Endothelial cell (in vitro differentiated cells): Measurements from ENCODE around the gene ZBP1. TPM values are rescaled to one million over a fixed set of nuclear protein-coding genes. Genes with fewer than 3 reads are reported as not detected.

ENCODE experiments used
- DNase-seq: peaks from one replicate; pipeline ENCODE4 v3.0.0; 2021; ENCODE audit warnings: low spot score
- H3K27ac Mint-ChIP-seq: one replicate; pipeline ENCODE4 v1.8.0; 2021; ENCODE audit warnings: mixed read lengths, inconsistent platforms; ENCODE audit not compliant: unreplicated experiment
- H3K27me3 Mint-ChIP-seq: one replicate; pipeline ENCODE4 v1.8.0; 2021; ENCODE audit warnings: mild to moderate bottlenecking, moderate library complexity, mixed read lengths, inconsistent platforms; ENCODE audit not compliant: unreplicated experiment
- H3K36me3 Mint-ChIP-seq: one replicate; pipeline ENCODE4 v1.8.0; 2021; ENCODE audit warnings: mild to moderate bottlenecking, low read depth, mixed read lengths, inconsistent platforms; ENCODE audit not compliant: unreplicated experiment
- H3K4me1 Mint-ChIP-seq: one replicate; pipeline ENCODE4 v1.8.0; 2021; ENCODE audit warnings: mild to moderate bottlenecking, mixed read lengths, inconsistent platforms; ENCODE audit not compliant: unreplicated experiment
- H3K4me3 Mint-ChIP-seq: one replicate; pipeline ENCODE4 v1.8.0; 2021; ENCODE audit warnings: mild to moderate bottlenecking, mixed read lengths, inconsistent platforms; ENCODE audit not compliant: unreplicated experiment
- H3K9me3 Mint-ChIP-seq: one replicate; pipeline ENCODE4 v1.8.0; 2021; ENCODE audit warnings: mixed read lengths, inconsistent platforms; ENCODE audit not compliant: unreplicated experiment
- total RNA-seq: library from RNA; stranded (reverse); fragmentation: NEBNext Ultra II Directional; extraction: Animal tissue kit (Norgen Biotek cat#: 25700); gene quantifications from one replicate; pipeline ENCODE4 v1.2.1, GENCODE V29; 2021; ENCODE audit not compliant: unreplicated experiment
- TF ChIP-seq, protein P1 (sequence below): fragments of 200-600 bp; sonication (generic); IDR thresholded peaks from one replicate; pipeline ENCODE4 v1.5.0; 2021; ENCODE audit warnings: antibody characterized with exemption; ENCODE audit not compliant: unreplicated experiment

Gene ZBP1
- total RNA-seq, 1 donor from 2014 or later: not detected

DNA sequence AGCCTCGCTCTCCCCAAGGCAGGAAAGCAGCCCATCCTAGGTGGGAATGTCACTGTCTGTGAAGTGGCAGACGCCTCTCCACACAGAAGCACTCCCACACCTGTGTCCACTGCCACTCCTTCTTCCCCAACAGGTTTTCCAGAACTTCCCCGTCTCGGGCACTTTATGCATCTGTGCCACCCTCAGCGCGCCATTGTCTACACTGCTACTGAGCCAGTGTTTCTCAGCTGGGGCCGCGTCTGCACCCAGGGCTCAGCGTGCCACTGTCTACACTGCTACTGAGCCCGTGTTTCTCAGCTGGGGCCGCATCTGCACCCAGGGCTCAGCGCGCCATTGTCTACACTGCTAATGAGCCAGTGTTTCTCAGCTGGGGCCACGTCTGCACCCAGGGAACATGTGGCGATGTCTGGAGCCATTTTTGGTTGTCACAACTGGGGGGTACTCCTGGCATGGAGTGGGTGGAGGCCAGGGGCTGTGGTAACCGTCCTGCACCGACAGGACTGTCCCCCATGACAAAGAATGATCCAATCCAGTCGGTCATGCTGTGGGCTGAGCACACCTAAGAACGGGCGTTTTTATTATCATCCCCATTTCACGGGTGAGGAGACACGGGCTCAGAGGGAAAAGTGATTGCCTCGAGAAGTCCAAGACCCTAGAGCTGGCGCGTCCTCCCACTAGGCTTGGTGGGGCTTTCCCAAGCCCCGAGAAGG, 41.7 kb upstream of the ZBP1 start:
- Mint-ChIP-seq H3K4me3 (no peak overlapping the region), H3K27ac (no peak overlapping the region), H3K27me3 (peaks cover 13% of the 10 kb centered on the region), H3K36me3 (peaks cover 32% of the 10 kb centered on the region), H3K4me1 (peaks cover 22% of the 10 kb centered on the region), H3K9me3 (no peaks in the 10 kb centered on the region)
- DNase-seq: no peak
- TF ChIP-seq, protein P1, sequence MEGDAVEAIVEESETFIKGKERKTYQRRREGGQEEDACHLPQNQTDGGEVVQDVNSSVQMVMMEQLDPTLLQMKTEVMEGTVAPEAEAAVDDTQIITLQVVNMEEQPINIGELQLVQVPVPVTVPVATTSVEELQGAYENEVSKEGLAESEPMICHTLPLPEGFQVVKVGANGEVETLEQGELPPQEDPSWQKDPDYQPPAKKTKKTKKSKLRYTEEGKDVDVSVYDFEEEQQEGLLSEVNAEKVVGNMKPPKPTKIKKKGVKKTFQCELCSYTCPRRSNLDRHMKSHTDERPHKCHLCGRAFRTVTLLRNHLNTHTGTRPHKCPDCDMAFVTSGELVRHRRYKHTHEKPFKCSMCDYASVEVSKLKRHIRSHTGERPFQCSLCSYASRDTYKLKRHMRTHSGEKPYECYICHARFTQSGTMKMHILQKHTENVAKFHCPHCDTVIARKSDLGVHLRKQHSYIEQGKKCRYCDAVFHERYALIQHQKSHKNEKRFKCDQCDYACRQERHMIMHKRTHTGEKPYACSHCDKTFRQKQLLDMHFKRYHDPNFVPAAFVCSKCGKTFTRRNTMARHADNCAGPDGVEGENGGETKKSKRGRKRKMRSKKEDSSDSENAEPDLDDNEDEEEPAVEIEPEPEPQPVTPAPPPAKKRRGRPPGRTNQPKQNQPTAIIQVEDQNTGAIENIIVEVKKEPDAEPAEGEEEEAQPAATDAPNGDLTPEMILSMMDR: no peak

DNA sequence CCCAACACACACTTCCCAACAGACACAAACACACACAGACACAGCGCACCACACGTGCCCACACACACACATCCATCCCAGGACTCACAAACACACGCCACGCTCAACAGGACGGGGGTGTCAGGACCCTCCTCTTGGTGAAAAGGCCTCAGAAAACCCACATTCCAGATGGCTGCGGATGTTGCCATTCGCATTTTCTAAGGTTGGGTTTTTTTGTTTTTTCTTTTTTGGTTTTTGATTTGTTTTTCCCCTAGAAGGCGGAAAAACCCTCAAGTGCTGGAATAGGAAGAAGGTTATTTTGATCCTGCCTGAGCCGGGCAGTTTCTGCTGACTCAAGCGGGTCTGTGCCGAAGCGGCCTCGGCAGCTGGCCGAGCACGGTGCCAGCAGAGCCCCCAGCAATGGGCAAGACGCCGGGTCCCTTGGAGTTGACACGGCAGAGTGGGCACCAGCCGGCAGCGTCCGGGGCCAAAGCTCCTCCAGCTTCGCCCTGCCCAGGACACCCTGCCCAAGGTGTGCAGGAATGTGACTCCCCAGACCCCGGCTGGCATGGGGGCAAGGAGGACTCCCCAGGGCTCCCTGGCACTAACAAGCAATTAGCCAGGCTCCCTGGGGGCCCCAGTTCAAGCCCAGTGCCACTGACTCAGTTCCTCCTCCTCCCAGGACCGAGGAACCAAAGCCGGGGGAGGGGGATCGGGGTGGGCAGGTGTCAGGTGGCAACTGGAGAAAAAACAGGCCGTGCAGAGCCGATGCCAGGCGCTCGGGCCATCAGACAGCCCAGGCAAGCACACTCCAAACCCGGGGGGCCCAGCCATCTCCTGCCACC, 40.9 kb upstream of the ZBP1 start:
- Mint-ChIP-seq H3K36me3 (peaks cover 35% of the 10 kb centered on the region), H3K9me3 (no peaks in the 10 kb centered on the region), H3K4me1 (peaks cover 22% of the 10 kb centered on the region), H3K4me3 (no peak overlapping the region), H3K27ac (peak overlapping the region; percentile 17), H3K27me3 (peaks cover 13% of the 10 kb centered on the region)
- no peak for DNase-seq
- TF ChIP-seq, protein P1: no peak

DNA sequence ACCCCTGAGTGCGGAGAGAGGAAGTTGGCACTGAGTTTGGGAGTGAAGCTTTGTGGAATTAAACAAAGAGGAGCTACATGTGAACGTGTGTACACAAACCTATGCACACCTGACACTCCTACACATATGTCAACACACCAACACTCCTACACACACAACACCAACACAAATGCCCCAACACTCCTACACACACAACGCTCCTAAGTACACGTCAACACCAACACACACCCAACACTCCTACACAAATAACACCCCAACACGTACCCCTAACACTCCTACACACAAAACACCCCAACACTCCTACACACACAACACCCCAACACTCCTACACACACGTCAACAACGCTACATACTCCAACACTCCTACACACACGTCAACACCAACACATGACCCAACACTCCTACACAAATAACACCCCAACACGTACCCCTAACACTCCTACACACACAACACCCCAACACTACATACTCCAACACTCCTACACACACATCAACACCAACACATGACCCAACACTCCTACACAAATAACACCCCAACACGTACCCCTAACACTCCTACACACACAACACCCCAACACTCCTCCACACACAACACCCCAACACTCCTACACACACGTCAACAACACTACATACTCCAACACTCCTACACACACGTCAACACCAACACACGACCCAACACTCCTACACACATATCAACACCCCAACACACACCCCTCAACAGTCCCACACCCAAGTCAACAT, 40.1 kb upstream of the ZBP1 start:
- peaks cover 13% of the 10 kb centered on the region for H3K27me3 Mint-ChIP-seq
- H3K4me1 Mint-ChIP-seq: peaks cover 22% of the 10 kb centered on the region
- peak overlapping the region; percentile 32 for H3K4me3 Mint-ChIP-seq
- H3K9me3 Mint-ChIP-seq: no peaks in the 10 kb centered on the region
- H3K36me3 Mint-ChIP-seq: peaks cover 36% of the 10 kb centered on the region
- TF ChIP-seq, protein P1: no peak
- peak overlapping the region; percentile 17 for H3K27ac Mint-ChIP-seq
- no peak for DNase-seq

DNA sequence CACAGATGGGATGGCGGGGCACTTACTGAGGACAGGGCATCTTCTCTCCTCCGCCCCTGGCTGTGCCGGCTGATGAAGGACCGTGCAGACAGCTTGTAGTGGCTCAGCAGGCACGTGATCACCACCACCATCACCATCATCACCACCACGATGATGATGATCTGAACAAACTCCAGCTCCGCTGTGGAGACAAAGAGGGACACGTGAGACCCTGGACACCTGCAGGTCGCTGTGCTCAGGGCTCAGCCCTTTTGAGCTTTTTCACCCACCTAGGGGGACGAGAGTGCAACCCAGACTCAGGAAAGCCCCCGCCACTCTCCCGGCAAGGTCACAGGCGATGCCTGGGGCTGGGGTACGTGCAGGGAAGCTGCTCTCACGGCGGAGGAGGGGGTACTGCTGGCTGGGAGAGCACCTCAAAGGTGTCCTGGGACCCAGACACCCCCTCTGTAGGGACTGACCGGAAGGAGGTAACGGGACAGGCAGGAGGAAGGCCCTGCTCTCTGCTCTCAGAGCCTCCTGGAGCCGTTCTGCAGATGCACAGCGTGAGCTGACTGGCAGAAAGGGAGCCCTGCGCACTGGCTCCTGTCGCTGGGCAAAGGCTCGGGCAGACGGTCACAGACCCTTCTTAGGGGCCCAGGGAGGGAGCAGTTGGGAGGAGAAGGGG, 39.4 kb upstream of the ZBP1 start:
- no peak overlapping the region for H3K4me3 Mint-ChIP-seq
- TF ChIP-seq, protein P1: no peak
- H3K27me3 Mint-ChIP-seq: peaks cover 13% of the 10 kb centered on the region
- no peaks in the 10 kb centered on the region for H3K9me3 Mint-ChIP-seq
- H3K27ac Mint-ChIP-seq: no peak overlapping the region
- DNase-seq: peak; percentile 3
- peaks cover 36% of the 10 kb centered on the region for H3K36me3 Mint-ChIP-seq
- peaks cover 24% of the 10 kb centered on the region for H3K4me1 Mint-ChIP-seq
